GM21619 (cell line): ENCODE data around the gene SSU72.

Experiments used
- ATAC-seq: cut with Tn5 transposase; IDR thresholded peaks from one replicate; pipeline ENCODE4 v1.9.1; 2021; ENCODE audit not compliant: unreplicated experiment

SSU72 gene

DNA sequence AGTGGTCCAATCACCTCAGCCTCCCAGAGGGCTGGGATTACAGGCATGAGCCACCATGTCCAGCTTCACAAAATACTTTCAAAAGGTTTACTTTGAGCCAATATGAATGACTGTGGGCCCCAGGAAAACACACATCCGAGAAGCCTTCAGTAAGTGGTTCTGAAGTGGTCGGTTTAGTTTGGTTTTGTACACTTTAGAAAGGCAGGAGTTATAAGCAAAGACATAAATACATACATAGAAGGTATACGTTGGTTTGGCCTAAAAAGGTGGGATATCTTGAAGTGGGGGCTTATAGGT is 37.4 kb upstream of the SSU72 start:
- ATAC-seq, result no peak

DNA sequence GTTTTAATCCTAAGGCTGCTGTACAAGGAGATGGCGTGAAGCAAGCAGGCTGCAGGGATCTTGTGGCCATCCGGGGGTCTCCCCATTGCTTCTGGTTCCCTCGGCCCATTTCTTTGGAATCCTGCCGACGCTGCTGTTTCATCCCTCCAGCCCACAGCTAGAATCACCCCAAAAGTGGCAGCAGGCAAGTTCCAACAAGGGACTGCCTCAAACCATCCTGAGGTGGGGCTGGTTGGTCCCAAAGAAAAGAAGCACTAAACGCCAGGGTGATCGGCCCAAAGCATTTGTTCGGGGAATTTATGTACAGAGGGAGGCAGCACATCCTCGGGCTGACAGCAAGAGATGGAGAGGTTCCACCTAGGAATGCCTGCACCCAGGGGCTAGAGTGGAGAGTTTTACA is 36.1 kb upstream of the SSU72 start:
- no peak for ATAC-seq

DNA sequence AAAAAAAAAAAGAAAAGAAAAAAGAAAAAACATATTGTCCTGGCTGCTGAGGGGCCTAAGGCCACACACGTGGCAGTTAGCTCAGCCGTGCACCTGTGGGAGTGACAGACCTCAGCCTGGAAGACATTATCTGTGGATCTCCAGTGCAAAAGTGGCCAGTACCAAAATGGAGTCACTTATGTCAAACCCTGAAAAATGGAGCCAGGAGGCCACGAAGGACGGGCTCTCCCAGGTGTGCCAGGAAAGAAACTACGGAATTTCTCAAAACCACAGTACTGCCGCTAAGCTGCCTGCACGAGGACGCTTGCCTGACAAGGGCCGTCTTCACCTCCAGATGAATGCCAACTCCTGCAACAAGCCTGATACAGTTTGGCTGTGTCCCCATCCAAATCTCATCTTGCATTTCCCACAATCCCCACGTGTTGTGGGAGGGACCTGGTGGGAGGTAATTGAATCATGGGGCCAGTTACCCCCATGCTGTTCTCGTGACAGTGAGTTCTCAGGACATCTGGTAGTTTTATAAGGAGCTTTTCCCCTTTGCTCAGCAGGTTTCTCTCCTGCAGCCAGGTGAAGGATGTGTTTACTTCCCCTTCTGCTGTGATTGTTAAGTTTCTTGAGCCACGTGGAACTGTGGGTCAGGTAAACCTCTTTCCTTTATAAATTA is 35.3 kb upstream of the SSU72 start:
- ATAC-seq, result no peak

DNA sequence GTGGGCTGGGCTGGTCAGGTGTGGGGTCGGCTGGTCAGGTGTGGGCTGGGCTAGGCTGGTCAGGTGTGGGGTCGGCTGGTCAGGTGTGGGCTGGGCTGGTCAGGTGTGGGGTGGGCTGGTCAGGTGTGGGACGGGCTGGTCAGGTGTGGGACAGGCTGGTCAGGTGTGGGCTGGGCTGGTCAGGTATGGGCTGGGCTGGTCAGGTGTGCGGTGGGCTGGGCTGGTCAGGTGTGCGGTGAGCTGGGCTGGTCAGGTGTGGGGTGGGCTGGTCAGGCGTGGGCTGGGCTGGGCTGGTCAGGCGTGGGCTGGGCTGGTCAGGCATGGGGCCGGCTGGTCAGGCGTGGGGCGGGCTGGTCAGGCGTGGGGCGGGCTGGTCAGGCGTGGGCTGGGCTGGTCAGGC is 31.6 kb upstream of the SSU72 start:
- no peak for ATAC-seq

DNA sequence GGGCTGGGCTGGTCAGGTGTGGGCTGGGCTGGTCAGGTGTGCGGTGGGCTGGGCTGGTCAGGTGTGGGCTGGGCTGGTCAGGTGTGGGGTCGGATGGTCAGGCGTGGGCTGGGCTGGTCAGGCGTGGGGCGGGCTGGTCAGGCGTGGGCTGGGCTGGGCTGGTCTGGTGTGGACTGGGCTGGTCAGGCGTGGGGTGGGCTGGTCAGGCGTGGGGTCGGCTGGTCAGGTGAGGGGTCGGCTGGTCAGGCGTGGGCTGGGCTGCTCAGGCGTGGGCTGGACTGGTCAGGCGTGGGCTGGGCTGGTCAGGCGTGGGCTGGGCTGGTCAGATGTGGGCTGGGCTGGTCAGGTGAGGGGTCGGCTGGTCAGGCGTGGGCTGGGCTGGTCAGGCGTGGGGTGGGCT is 31.1 kb upstream of the SSU72 start:
- ATAC-seq, result no peak

DNA sequence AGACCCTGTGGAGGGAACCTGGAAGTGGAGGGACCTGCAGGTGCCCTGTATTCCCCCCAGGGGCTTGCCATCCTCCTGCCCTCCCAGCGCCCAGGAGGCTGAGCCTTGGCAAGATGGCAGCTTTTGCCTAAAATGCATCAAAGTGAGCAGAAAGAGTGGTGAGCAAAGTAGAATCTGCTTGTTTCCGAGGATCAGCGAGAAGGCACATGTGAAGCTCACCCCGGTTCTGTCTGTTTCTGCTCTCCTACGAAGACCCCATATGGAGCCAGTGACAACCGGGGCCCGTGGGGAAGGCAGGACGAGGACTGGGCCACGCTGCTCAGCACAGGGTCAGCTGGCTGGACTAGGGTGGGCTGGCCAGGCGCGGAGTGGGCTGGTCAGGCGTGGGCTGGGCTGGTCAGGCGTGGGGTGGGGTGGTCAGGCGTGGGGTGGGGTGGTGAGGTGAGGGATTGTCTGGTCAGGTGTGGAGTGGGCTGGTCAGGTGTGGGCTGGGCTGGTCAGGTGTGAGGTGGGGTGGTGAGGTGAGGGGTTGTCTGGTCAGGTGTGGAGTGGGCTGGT is 30.4 kb upstream of the SSU72 start:
- ATAC-seq, result no peak

DNA sequence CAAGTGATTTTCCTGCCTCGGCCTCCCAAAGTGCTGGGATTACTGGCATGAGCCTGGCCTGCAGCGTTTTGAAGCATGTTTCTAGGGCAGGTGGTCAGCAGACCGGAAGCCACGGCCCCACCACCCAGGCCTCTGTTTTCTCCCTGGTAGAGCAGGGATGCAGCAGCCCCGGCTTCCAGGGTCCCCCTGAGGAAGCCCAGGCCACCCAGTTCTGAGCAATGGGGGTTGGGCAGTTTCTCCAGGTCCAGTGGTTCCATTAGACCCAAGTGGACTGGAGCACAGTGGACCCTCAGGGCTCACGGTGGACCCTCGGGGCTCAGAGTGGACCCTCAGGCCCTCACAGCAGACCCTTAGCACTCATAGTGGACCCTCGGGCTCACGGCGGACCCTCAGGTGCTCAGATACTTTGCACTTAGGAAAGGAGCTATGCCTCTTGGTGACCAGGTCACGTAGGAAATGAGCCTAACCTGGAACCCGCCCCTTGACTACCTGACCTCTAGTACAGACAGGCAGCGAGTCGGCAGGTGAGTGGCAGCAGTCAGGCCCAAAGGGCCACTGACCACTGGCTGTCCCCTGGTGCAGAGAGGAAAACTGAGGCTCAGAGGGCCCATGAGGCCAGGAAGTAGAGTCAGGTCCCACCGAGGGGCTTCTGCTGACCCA is 29.8 kb upstream of the SSU72 start:
- no peak for ATAC-seq

DNA sequence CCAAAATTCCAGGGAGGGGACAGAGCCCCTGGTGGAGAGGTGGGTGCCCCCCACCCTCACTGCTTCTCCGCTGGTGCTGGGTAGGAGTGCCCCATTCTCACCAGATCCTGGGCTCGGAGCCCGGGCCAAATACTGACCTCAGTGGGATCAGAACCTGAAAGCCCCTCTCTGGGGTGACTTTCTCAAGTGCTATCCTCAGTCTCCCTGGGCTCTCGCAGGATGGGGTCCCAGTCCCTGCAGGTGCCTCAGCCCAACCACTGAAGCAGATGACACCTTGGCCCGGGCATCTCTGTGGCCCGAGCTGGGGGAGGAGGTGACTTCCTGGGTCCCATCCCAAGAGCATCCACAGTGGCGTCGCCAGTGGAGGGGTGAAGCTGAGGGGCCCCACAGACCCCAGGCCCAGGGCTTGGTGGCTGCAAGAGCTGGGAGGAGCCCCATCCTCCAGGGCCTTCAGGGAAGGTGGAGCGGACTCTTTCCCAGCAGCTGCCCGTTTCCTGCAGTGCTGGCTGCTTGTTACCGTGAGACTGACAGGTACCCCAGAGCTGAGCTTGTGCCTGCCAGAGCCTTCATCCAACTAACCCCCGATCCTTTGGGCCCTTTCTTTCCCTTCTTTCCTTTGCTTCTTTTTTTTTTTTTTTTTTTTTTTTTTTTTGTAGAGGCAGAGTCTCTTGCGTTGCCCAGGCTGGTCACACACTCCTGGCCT is 29.2 kb upstream of the SSU72 start:
- ATAC-seq, result no peak

DNA sequence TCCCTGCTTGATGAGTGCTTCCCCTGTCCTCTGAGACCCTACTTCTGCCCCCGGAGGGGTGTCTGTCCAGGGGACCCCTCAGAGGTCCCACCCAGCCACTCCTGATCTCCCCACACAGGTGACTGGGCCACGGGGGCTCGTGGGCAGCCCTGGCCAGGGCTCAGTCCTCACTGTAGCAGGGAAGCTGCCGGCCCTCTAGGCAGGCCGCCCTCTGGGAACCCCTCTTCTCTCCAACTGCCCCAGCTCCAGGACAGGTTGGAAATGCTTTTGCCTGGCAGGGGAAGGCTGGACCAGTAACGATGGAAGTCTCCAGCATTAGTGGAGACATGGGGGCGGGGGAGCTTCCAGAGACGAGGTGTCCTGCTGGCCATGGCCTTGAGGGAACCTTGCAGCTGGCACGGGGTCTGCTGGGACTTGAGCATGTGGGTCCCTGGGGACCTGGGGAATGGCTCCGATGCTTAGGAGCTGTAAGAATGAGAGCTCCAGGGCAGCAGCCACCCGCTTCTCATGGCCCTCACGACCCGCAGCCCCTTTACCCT is 28.4 kb upstream of the SSU72 start:
- ATAC-seq, result no peak

DNA sequence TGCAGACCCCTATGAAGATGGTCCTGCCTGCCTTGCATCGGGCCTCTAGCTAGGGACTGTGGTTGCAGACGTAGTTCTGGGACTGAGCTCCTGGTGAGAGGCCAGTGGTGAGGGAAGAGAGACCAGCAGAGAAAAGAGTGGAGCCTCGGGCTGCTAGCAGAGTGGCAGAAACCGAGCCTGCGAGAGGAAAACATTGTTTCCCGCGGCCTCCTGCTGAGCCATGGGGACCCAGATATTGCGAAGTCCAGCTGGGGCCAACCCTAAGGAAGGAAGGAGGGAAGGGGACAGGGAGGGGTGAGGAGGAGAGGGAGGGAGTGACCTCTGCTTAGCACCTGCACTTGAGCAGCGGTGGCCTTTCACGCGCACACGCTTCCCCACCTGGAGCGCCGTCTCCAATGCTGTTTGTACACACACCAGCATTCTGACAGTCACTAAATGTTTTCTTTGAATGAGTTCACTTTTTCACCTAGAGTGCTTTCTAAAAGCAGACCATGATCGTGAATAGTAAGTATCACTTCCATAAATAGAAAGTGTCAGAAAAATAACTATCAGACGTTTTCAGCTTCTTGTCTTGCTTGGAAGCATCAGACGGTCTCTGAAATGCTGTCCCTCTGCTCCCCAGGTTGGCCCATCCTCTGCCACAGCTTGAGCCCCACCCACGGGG is 27.8 kb upstream of the SSU72 start:
- no peak for ATAC-seq

DNA sequence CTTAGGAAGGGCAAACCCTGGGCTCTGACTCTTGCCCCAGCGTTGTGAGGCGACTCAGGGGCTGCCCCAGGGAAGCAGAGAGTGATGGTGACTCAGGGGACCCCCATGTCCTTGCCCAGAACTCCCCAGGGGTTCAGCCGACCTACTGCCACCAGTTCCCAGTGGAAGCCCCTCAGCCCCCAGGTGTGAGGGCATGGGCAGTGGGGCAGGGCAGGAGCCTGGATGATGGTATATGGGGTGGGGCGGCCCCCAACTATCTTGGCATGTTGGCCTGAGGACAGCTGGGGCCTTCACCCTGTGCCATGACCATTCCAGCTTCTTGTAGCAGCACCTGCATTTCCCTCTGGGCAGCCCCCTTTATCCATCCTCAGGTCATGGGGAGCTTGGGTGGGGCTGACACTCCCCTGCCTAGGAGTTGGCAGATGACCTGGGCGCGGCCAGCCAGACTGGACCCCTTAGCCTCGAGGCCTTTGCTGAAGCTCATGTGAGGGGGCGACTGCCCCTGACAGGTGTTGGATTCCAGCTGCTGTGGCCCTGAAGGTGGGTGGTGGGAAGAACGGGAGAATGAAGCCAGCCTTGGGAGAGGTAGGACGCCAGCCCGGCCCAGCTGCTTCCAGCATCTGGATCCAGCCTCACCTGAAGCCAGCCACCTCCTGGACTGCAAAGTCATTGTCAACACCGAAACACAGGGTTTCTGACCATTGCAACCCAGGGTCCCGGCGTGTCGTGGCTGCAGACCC is 27.1 kb upstream of the SSU72 start:
- no peak for ATAC-seq

DNA sequence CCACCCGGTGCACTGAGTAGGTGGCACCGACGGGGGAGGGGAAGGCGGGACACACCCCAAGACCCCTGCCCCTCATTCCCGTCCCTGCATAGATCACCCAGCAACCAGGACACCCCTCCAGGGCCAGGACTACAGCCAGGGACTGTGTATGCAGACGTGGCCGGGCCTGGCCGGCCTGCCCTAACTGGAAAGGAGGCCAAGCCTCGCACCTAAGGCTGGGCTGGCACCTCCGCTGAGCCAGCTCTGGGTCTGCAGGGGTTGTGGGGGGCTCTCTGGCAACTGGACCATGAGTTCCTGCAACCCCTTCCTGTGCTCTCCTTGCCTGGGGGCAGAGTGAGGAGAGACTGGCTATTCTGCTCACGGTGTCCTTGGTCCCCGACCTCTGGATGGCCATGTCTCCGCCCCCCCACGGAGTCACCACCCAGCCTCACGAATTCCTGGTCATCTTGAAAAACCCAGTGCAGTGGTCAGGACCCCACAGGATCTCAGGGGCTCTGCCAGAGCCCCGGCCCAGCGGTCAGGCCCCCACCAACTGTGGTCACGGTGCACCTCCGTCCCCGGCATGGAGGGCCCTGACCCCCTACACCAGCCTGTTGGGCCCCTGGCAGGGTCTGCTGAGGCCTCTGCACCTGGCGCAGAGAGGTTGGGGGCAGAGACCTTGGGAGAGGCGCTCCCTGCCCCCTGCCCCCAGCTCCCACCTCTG is 26.3 kb upstream of the SSU72 start:
- ATAC-seq, result no peak

DNA sequence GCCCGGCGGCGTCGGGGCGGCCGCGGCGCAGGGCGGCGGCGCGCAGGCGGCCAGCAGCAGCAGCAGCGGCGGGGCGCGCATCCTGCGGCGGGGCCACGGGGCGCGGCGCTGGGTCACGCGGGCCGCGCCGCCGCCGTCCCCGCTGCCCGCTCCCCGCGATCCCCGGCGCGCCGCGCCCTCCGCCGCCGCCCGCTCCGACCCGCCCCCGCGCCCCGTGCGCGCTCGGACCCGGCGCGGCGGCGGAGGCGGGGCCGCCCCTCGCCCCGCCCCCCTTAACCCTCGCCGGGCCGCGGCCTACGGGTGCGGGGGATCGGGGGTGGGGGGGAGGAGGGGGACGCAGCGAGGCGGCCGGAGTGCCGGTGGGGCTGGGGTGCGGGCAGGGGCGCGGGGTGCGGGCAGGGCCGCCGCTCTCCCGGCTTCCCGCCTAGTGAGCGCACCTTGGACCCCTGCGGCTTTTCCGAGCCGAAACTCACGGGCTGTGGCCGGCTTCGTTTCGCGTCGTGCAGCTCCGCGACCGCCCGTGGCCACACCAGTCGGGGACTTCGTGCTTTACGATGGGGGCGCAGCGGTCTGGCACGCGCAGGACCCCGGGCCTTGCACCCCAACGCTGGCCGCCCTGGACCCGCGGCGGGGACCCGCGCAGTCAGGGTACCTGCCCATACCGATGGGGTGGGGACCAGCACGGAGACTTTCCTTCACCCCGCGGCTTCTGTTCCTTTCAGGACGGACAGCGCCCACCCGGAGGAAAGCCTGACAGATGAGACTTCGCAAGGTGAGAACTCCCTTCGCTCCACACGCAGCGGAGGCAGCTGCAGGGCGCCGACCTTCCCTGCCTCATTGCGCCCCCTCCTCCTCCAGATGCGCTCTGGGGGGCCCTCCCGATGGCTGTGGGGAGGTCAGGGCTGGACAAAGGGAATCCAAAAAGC is 25.5 kb upstream of the SSU72 start, which contains the start of gene FNDC10:
FNDC10 (minus strand) TSS at position 201 of the 926 bp plus-strand sequence; CDS start at position 81, 120 bp downstream.
- ATAC-seq, result no peak

DNA sequence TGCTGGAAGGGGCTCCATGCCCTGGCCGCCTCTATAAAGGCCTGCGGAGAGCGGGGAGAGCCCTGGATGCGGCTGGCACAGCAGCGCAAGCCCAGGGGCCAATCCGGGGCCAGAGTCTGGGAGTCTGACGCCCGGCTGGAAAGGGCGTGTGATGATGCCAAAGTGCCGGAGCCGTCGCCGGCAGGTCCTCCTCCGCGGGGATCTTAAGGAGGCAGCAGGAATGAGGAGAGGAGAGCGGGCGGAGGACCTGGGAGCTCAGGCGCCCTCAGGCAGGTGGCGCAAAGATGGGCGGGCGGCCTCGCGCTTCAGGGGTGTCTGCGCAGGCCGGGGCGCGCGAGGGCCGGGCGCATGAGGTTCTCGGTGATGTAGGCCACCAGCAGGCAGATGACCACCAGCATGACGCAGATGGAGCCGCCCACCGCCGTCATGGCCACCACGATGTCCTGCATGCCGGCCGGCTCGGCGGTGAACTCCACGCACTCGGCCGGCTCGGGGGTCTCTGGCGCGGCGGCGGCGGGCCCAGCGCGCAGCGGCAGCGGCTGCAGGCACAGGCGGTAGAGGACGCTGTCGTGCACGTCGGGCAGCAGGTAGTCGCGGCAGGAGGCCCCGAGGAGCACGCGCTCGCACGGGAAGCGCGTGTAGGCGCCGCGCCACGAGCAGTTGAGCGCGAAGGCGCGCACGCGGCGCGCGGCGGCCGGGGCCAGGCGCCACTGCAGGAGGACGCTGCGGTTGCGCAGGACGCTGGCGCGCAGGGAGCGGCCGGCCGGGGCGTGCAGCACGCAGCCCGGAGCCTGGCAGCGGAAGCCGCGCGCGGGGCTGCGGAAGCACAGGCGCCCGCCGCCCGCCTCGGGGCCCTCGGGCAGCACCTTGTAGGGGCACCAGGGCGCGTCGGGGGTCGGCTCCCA is 24.6 kb upstream of the SSU72 start:
- no peak for ATAC-seq

DNA sequence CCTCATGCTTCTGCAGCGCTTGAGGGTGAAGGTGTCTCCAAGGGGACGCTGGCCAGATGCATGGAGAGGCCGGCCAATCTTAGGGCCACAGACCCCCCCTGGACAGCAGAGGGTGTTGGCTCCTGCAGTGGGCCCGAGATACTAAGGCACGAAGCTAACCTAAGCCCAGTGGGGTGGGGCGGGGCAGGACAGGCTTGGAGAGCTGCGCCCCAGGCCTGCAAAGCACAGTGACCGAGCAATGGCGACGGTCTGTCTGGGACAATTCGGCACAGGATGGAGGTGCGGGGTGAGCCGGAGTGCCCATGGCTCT is 24.0 kb upstream of the SSU72 start:
- no peak for ATAC-seq

DNA sequence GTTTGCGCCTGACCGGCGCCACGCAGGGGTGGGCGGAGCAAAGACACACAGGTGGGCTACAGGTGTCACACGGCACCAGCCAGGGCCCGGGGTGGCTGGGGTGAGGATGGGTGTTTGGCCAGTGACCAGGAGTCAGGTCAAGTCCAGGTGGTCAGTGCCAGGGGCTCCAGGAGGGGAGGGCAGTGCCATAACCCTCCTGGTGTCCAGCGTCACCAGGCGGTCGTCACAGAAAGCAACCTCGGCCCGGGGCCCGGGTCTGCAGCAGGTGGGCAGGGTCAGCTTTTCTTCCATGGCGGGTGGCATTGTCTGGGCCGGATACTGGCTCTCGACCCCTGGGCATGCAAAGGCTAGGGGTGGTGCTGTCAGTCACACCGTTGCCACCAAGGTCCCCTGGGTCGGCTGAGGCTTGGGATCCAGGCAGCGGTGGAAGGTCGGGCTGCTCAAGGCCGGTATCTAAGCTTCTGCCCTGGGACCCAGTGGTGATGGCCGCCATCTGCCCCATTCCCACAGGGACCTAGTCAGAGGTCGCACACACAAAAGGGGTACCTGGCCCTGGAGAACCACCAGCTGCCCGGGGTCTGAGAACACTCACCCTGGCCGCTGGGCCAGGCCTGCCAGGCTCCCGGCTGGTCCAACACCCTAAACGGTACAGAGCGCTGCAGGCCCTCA is 23.5 kb upstream of the SSU72 start:
- no peak for ATAC-seq

DNA sequence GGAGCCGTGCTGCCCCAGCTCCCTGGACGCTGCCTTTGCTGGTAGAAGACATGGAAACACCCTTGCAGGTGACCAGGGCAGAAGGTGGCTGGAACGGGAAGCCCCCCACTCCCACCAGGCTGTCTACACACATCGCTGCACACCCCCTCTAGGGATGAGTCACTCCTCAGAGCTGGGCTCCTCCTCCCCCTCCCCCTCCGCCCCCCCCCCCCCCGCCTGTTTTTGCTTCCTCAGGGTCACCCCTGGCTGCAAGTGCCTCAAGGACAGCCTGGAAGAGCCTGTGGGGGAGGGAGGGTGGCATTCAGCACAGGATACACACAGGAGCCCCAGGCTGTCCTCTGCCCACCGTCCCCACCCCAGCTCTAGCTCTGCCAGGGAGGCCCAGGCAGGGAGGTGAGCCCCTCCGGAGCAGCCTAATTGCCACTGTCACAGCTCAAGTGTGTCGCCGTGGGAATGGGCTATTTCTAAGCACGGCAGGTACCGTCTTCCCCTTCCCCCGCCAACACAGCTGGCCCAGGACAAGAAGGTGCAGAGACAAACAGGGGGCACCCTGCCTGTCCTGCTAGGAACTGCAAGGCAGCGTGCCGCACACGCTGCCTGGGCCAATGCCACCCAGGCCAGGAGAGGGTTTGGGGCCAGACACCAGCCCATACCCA is 22.7 kb upstream of the SSU72 start:
- no peak for ATAC-seq
